H1 (cell line): ENCODE measurements around the gene PKM. TPM values are rescaled to one million over a fixed set of nuclear protein-coding genes. Genes with fewer than 3 reads are reported as not detected.

ENCODE experiments used
- CTCF ChIA-PET: fragments of 300-600 bp; sonication (Branson Sonifier 250); formaldehyde crosslinking; loops from one replicate; lab custom pipeline; 2021; ENCODE audit not compliant: partially characterized antibody; lab: Charles Lee
- POLR2A ChIA-PET: fragments of 300-600 bp; sonication (Branson Sonifier 250); formaldehyde crosslinking; loops from one replicate; lab custom pipeline; 2021; ENCODE audit warnings: inconsistent platforms; ENCODE audit not compliant: partially characterized antibody; lab: Charles Lee
- DNase-seq, 2 experiments: peaks; one replicate each; pipeline versions ENCODE4 v3.0.0 to v3.0.0-alpha.2; 2010 to 2022; ENCODE audit warnings: low spot score in 2 of 2, low read depth in 1 of 2, mixed read lengths in 1 of 2
- FAIRE-seq: peaks from 2 replicates; lab custom pipeline; 2011; peaks lifted over from hg19 to GRCh38; lab: Jason Lieb, UNC
- H2AFZ ChIP-seq: 2 replicates; pipeline ENCODE4 v1.8.1; 2012; ENCODE audit warnings: low read length, inconsistent platforms
- H2AK5ac ChIP-seq: 2 replicates; pipeline ENCODE4 v1.6.1; 2013; ENCODE audit warnings: low read depth, low read length
- H2BK120ac ChIP-seq: replicated peaks from 2 replicates; pipeline ENCODE3; 2013; ENCODE audit warnings: low read depth, low read length, inconsistent platforms
- H2BK12ac ChIP-seq: 2 replicates; pipeline ENCODE4 v1.6.1; 2013; ENCODE audit warnings: low read depth, low read length
- H2BK15ac ChIP-seq: 2 replicates; pipeline ENCODE4 v1.6.1; 2013; ENCODE audit warnings: low read length
- H2BK20ac ChIP-seq: 2 replicates; pipeline ENCODE4 v1.6.1; 2013; ENCODE audit warnings: low read length
- H2BK5ac ChIP-seq: 2 replicates; pipeline ENCODE4 v1.6.1; 2013; ENCODE audit warnings: low read depth, low read length
- H3K14ac ChIP-seq: 2 replicates; pipeline ENCODE4 v1.6.1; 2013; ENCODE audit warnings: inconsistent platforms; ENCODE audit not compliant: insufficient read length
- H3K18ac ChIP-seq: 2 replicates; pipeline ENCODE4 v1.6.1; 2013; ENCODE audit warnings: low read length; ENCODE audit errors: extremely low read depth
- H3K23ac ChIP-seq: 2 replicates; pipeline ENCODE4 v1.6.1; 2013; ENCODE audit warnings: inconsistent platforms; ENCODE audit not compliant: insufficient read length
- H3K23me2 ChIP-seq: 2 replicates; pipeline ENCODE4 v1.6.1; 2013; ENCODE audit warnings: low read depth, low read length
- H3K27ac ChIP-seq: 2 replicates; pipeline ENCODE4 v1.6.1; 2011; ENCODE audit warnings: low read depth, low read length, inconsistent platforms
- H3K27me3 ChIP-seq, 4 experiments: replicated peaks in 1 of 4; 1 replicate in 1 of 4; 2 replicates in 3 of 4; pipeline versions ENCODE4 v1.6.1 to v1.8.1; 2011 to 2013; ENCODE audit warnings: low read length in 3 of 4, mild to moderate bottlenecking in 3 of 4, inconsistent platforms in 2 of 4, mixed read lengths in 2 of 4, moderate library complexity in 1 of 4; ENCODE audit not compliant: control insufficient read depth in 3 of 4, insufficient read depth in 3 of 4; ENCODE audit errors: extremely low read depth in 1 of 4
- H3K36me3 ChIP-seq, 4 experiments: 2 replicates each; pipeline versions ENCODE4 v1.6.1 to v1.8.1; 2011 to 2013; ENCODE audit warnings: mild to moderate bottlenecking in 4 of 4, low read length in 3 of 4, moderate library complexity in 2 of 4, control low read depth in 1 of 4, inconsistent platforms in 1 of 4; ENCODE audit not compliant: insufficient read depth in 4 of 4, control insufficient read depth in 2 of 4
- H3K4ac ChIP-seq: replicated peaks from 2 replicates; pipeline ENCODE3; 2013; ENCODE audit warnings: low read length, low read depth, mixed read lengths, inconsistent platforms; ENCODE audit not compliant: insufficient read length
- H3K4me1 ChIP-seq, 4 experiments: replicated peaks in 1 of 4; 1 replicate in 1 of 4; 2 replicates in 3 of 4; pipeline versions ENCODE4 v1.6.1 to v1.8.1; 2011 to 2013; ENCODE audit warnings: low read length in 3 of 4, inconsistent platforms in 2 of 4, mixed read lengths in 1 of 4; ENCODE audit not compliant: insufficient read depth in 4 of 4, control insufficient read depth in 3 of 4
- H3K4me2 ChIP-seq, 2 experiments: 2 replicates each; pipeline versions ENCODE4 v1.6.1 to v1.8.1; 2011 to 2013; ENCODE audit warnings: low read depth in 2 of 2, low read length in 2 of 2, control low read depth in 1 of 2, inconsistent platforms in 1 of 2, mild to moderate bottlenecking in 1 of 2; ENCODE audit not compliant: insufficient read depth in 1 of 2
- H3K4me3 ChIP-seq, 4 experiments: fragments of 200-600, 300-600 bp in 1 of 4; sonication (generic), shearing (Covaris generic), sonication (Bioruptor Twin) in 1 of 4; 2 replicates each; pipeline versions ENCODE4 v1.5.1 to v1.8.1; 2011 to 2016; ENCODE audit warnings: low read length in 4 of 4, low read depth in 3 of 4, control low read depth in 2 of 4, inconsistent platforms in 2 of 4, mild to moderate bottlenecking in 2 of 4, mixed read lengths in 1 of 4, moderate library complexity in 1 of 4; ENCODE audit not compliant: insufficient read depth in 2 of 4; ENCODE audit errors: extremely low read depth in 1 of 4
- H3K56ac ChIP-seq: replicated peaks from 2 replicates; pipeline ENCODE3; 2013; ENCODE audit warnings: low read depth, mild to moderate bottlenecking, mixed read lengths, low read length, inconsistent platforms; ENCODE audit not compliant: insufficient read length
- H3K79me1 ChIP-seq: 2 replicates; pipeline ENCODE4 v1.6.1; 2013; ENCODE audit warnings: low read depth, low read length, control low read depth
- H3K79me2 ChIP-seq, 2 experiments: 2 replicates each; pipeline versions ENCODE4 v1.6.1 to v1.8.1; 2012 to 2013; ENCODE audit warnings: low read length in 2 of 2, mild to moderate bottlenecking in 2 of 2, inconsistent platforms in 1 of 2; ENCODE audit not compliant: insufficient read depth in 2 of 2, control insufficient read depth in 1 of 2
- H3K9ac ChIP-seq, 4 experiments: replicated peaks in 1 of 4; 1 replicate in 1 of 4; 2 replicates in 3 of 4; pipeline versions ENCODE4 v1.6.1 to v1.8.1; 2011 to 2013; ENCODE audit warnings: low read depth in 3 of 4, low read length in 3 of 4, control low read depth in 2 of 4, mild to moderate bottlenecking in 2 of 4, moderate library complexity in 2 of 4, inconsistent platforms in 1 of 4; ENCODE audit errors: extremely low read depth in 1 of 4
- H3K9me3 ChIP-seq, 2 experiments: 2 replicates each; pipeline versions ENCODE4 v1.6.1 to v1.8.1; 2012 to 2013; ENCODE audit warnings: mild to moderate bottlenecking in 2 of 2, moderate library complexity in 2 of 2, control low read depth in 1 of 2, inconsistent platforms in 1 of 2, low read depth in 1 of 2, low read length in 1 of 2, mixed read lengths in 1 of 2; ENCODE audit not compliant: insufficient read depth in 2 of 2
- H4K20me1 ChIP-seq, 2 experiments: replicated peaks in 1 of 2; 2 replicates each; pipeline versions ENCODE3 to v1.8.1; 2011 to 2013; ENCODE audit warnings: inconsistent platforms in 2 of 2, low read length in 2 of 2, mild to moderate bottlenecking in 1 of 2; ENCODE audit not compliant: insufficient read depth in 2 of 2, control insufficient read depth in 1 of 2
- H4K5ac ChIP-seq: 2 replicates; pipeline ENCODE4 v1.6.1; 2013; ENCODE audit warnings: low read length, low read depth, mixed read lengths, inconsistent platforms; ENCODE audit not compliant: insufficient read length
- H4K8ac ChIP-seq: 2 replicates; pipeline ENCODE4 v1.8.0; 2013; ENCODE audit warnings: mild to moderate bottlenecking, moderate library complexity, low read length, inconsistent platforms; ENCODE audit not compliant: insufficient read depth; ENCODE audit errors: extremely low read depth
- H4K91ac ChIP-seq: replicated peaks from 2 replicates; pipeline ENCODE3; 2013; ENCODE audit warnings: low read length, mixed read lengths, inconsistent platforms; ENCODE audit not compliant: insufficient read length
- ATF3 ChIP-seq: IDR thresholded peaks from 2 replicates; pipeline ENCODE4 v1.6.1; 2011; ENCODE audit warnings: low read depth, mild to moderate bottlenecking, low read length; ENCODE audit not compliant: insufficient read depth
- BACH1 ChIP-seq: IDR thresholded peaks from 2 replicates; pipeline ENCODE4 v1.6.1; 2012; ENCODE audit warnings: low read length, improper control_type of control experiment
- CEBPB ChIP-seq: IDR thresholded peaks from 2 replicates; pipeline ENCODE4 v1.6.1; 2012; ENCODE audit warnings: low read depth, low read length
- CHD1 ChIP-seq: IDR thresholded peaks from 2 replicates; pipeline ENCODE4 v1.6.1; 2012; ENCODE audit warnings: low read depth, low read length, improper control_type of control experiment
- CREB1 ChIP-seq: IDR thresholded peaks from 2 replicates; pipeline ENCODE4 v1.6.1; 2012; ENCODE audit warnings: inconsistent platforms
- EZH2 ChIP-seq: fragments of 200-600 bp; sonication (generic); IDR thresholded peaks from 2 replicates; pipeline ENCODE4 v1.7.1; 2012; ENCODE audit warnings: low read depth, mild to moderate bottlenecking, moderate library complexity, low read length, inconsistent platforms; ENCODE audit not compliant: severe bottlenecking
- KDM4A ChIP-seq: IDR thresholded peaks from one replicate; pipeline ENCODE4 v1.7.1; 2012; ENCODE audit warnings: low read depth, mild to moderate bottlenecking, moderate library complexity, low read length, inconsistent platforms; ENCODE audit not compliant: severe bottlenecking
- NRF1 ChIP-seq: IDR thresholded peaks from 2 replicates; pipeline ENCODE4 v1.6.1; 2011; ENCODE audit warnings: mild to moderate bottlenecking, low read depth, low read length, improper control_type of control experiment
- PHF8 ChIP-seq: fragments of 200-600 bp; sonication (generic); conservative IDR thresholded peaks from 2 replicates; pipeline ENCODE4 v1.7.1; 2012; ENCODE audit warnings: low read depth, mild to moderate bottlenecking, inconsistent platforms, low read length, moderate library complexity
- RNF2 ChIP-seq: fragments of 200-900, 300-1000 bp; sonication (generic); IDR thresholded peaks from 2 replicates; pipeline ENCODE4 v1.7.1; 2016; ENCODE audit warnings: borderline replicate concordance, low read depth, mild to moderate bottlenecking, antibody characterized with exemption, low read length; ENCODE audit not compliant: poor library complexity, severe bottlenecking; ENCODE audit errors: missing control alignments
- SAP30 ChIP-seq: fragments of 300-600 bp; sonication (generic); IDR thresholded peaks from 2 replicates; pipeline ENCODE4 v1.7.1; 2012; ENCODE audit warnings: low read length, moderate library complexity, mild to moderate bottlenecking, inconsistent platforms; ENCODE audit not compliant: insufficient read depth, insufficient replicate concordance
- SIRT6 ChIP-seq: IDR thresholded peaks from one replicate; pipeline ENCODE4 v1.7.1; 2012; ENCODE audit warnings: low read length, inconsistent platforms
- SIX5 ChIP-seq: IDR thresholded peaks from 2 replicates; pipeline ENCODE4 v1.6.1; 2011; ENCODE audit warnings: mild to moderate bottlenecking, low read depth, low read length
- WGBS, 2 experiments: shearing (Covaris generic) in 1 of 2; methylation state at CpG; one replicate each; pipeline versions ENCODE4 v1.1.6 to v1.1.7; 2013 to 2015; ENCODE audit warnings: low lambda C conversion rate in 2 of 2, mixed read lengths in 2 of 2, inconsistent platforms in 1 of 2, low coverage in 1 of 2, missing lambda C conversion rate in 1 of 2; ENCODE audit not compliant: insufficient replicate concordance in 2 of 2, insufficient coverage in 1 of 2, insufficient read length in 1 of 2; ENCODE audit errors: extremely low coverage in 1 of 2, missing lambda C conversion rate in 1 of 2; 5-methylcytosine and 5-hydroxymethylcytosine counted together
- polyA plus RNA-seq, 7 experiments: library from polyadenylated mRNA; depleted of rRNA in 3 of 7; stranded (reverse) in 5 of 7; unstranded in 2 of 7; fragments of >200 nt in 5 of 7; fragments of 200-250 nt in 2 of 7; gene quantifications; 1 replicate in 5 of 7; 2 replicates in 1 of 7; 4 replicates in 1 of 7; pipeline versions ENCODE4 v1.2.1 to v1.2.3, GENCODE V29; 2011 to 2013; ENCODE audit warnings: missing spikeins in 2 of 7, mixed read lengths in 2 of 7
- total RNA-seq: library from RNA; stranded (reverse); fragmentation: NEBNext Ultra II Directional; extraction: Animal tissue kit (Norgen Biotek cat#: 25700); gene quantifications from 2 replicates; pipeline ENCODE4 v1.2.1, GENCODE V29; 2021

The PKM gene
- total and polyA plus RNA-seq, 2 of the 8 experiments (the other 6 are each of a cell fraction or from before 2014, with no cell fraction given) = 780 to 856 TPM

GRCh38 chr15:72193836-72194396, 37.1 kb downstream of the PKM start:
- DNase-seq = no peak
- 80% methylated on average over 8 of the region's 8 CpGs; no CpG with 5 or more reads in 1 of the 2 experiments for WGBS, 2 experiments
- TF ChIP-seq RNF2 (no peak), ATF3 (no peak), EZH2 (no peak), KDM4A (no peak), PHF8 (no peak), CHD1 (no peak), BACH1 (no peak), CEBPB (no peak), CREB1 (no peak), NRF1 (no peak), SIRT6 (no peak), SAP30 (no peak), SIX5 (no peak)

More at GRCh38 chr15:72193836-72194396, 37.1 kb downstream of the PKM start:
- Histone ChIP-seq H3K9me3 (no peaks in the 10 kb centered on the region), H3K23me2 (peaks cover 9% of the 10 kb centered on the region), H3K14ac (no peak overlapping the region), H2BK20ac (no peak overlapping the region), H4K8ac (no peak overlapping the region), H3K4ac (no peak overlapping the region), H3K18ac (no peak overlapping the region), H2BK15ac (no peak overlapping the region), H3K56ac (no peak overlapping the region), H2BK5ac (no peak overlapping the region), H3K36me3 (peaks cover under 1 to 5% (median 3%) of the 10 kb centered on the region in 4 experiments; a peak in 6 of 8 replicates), H3K4me2 (no peak overlapping the region), H3K9ac (no peak overlapping the region), H3K23ac (no peak overlapping the region), H4K91ac (no peak overlapping the region), H3K4me3 (no peak overlapping the region), H4K20me1 (peaks cover 0 to 8% of the 10 kb centered on the region in 2 experiments), H3K4me1 (peaks cover 2 to 8% (median 4%) of the 10 kb centered on the region in 4 experiments; a peak in 6 of 7 replicates), H2BK12ac (no peak overlapping the region), H4K5ac (no peak overlapping the region), H2BK120ac (no peak overlapping the region), H2AK5ac (no peak overlapping the region), H3K79me1 (no peaks in the 10 kb centered on the region), H3K27me3 (peaks cover 7 to 21% (median 17%) of the 10 kb centered on the region in 4 experiments; a peak in 6 of 7 replicates), H3K27ac (no peak overlapping the region), H3K79me2 (no peaks in the 10 kb centered on the region), H2AFZ (no peak overlapping the region)
- CTCF ChIA-PET = interaction anchor here (0.8 to 1.4 kb wide), 2 partner anchors 35 to 38 kb away, joined by 3 read pairs; no protein-coding TSS in a partner anchor
- POLR2A ChIA-PET = interaction anchor here (1.1 to 1.3 kb wide), 2 partner anchors 33 to 37 kb away, joined by 3 to 4 read pairs; partner anchors contain the start of gene PKM
- FAIRE-seq = no peak
